Stomach smooth muscle (tissue), 2 donors: ENCODE data around the gene FBXO45.
"Not testable (repeated sequence)": the region's sequence is repeated elsewhere in the genome, so short reads cannot be mapped to it uniquely, and the experiment has no call there.

Experiments
- H3K27ac ChIP-seq: one replicate; pipeline ENCODE4 v1.7.0; 2013; ENCODE audit warnings: mild to moderate bottlenecking, low read length, inconsistent platforms
- H3K27me3 ChIP-seq, 2 donors: one replicate each; pipeline ENCODE4 v1.7.0; 2013; ENCODE audit warnings: low read length in 2 of 2; ENCODE audit not compliant: insufficient read depth in 2 of 2, control insufficient read depth in 1 of 2
- H3K36me3 ChIP-seq, 2 donors: one replicate each; pipeline ENCODE4 v1.7.0; 2013; ENCODE audit warnings: low read length in 2 of 2; ENCODE audit not compliant: control insufficient read depth in 2 of 2, insufficient read depth in 2 of 2
- H3K4me1 ChIP-seq: one replicate; pipeline ENCODE4 v1.7.0; 2013; ENCODE audit warnings: low read length; ENCODE audit not compliant: control insufficient read depth, insufficient read depth
- H3K4me3 ChIP-seq, 2 donors: one replicate each; pipeline ENCODE4 v1.7.0; 2013; ENCODE audit warnings: low read length in 2 of 2
- H3K9ac ChIP-seq, 2 donors: one replicate each; pipeline ENCODE4 v1.7.0; 2013; ENCODE audit warnings: low read length in 2 of 2, mild to moderate bottlenecking in 1 of 2
- H3K9me3 ChIP-seq, 2 donors: one replicate each; pipeline ENCODE4 v1.7.0; 2013; ENCODE audit warnings: low read length in 2 of 2; ENCODE audit not compliant: control insufficient read depth in 2 of 2
- donor health status: healthy.
- donor health status: Pancreatic carcinoma.

Gene FBXO45

GRCh38 chr3:196537319-196537984 lies 31.0 kb upstream of the FBXO45 start:
- Histone ChIP-seq H3K27ac (no peak overlapping the region), H3K36me3 (no peaks in the 10 kb centered on the region), H3K4me3 (no peak overlapping the region)

GRCh38 chr3:196541684-196542445 lies 26.6 kb upstream of the FBXO45 start:
- Histone ChIP-seq H3K9ac (no peak overlapping the region), H3K36me3 (no peaks in the 10 kb centered on the region), H3K27ac (no peak overlapping the region), H3K4me1 (no peaks in the 10 kb centered on the region), H3K4me3 (no peak overlapping the region), H3K27me3 (no peaks in the 10 kb centered on the region), H3K9me3 (no peaks in the 10 kb centered on the region)

More at GRCh38 chr3:196537319-196537984, 31.0 kb upstream of the FBXO45 start:
- Histone ChIP-seq H3K9me3 (no peaks in the 10 kb centered on the region), H3K27me3 (no peaks in the 10 kb centered on the region), H3K4me1 (no peaks in the 10 kb centered on the region), H3K9ac (no peak overlapping the region)

GRCh38 chr3:196544491-196544992 lies 23.9 kb upstream of the FBXO45 start:
- H3K4me1 ChIP-seq = no peaks in the 10 kb centered on the region
- H3K27me3 ChIP-seq = no peaks in the 10 kb centered on the region
- H3K9ac ChIP-seq = no peak overlapping the region
- no peaks in the 10 kb centered on the region for H3K9me3 ChIP-seq
- H3K27ac ChIP-seq = no peak overlapping the region
- no peaks in the 10 kb centered on the region for H3K36me3 ChIP-seq
- no peak overlapping the region for H3K4me3 ChIP-seq

GRCh38 chr3:196546537-196546936 lies 21.9 kb upstream of the FBXO45 start:
- H3K4me3 ChIP-seq = no peak overlapping the region
- H3K9me3 ChIP-seq = no peaks in the 10 kb centered on the region
- H3K36me3 ChIP-seq = no peaks in the 10 kb centered on the region
- no peak overlapping the region for H3K27ac ChIP-seq
- H3K4me1 ChIP-seq = no peaks in the 10 kb centered on the region
- H3K27me3 ChIP-seq = no peaks in the 10 kb centered on the region
- H3K9ac ChIP-seq = no peak overlapping the region

- H3K27me3 ChIP-seq = no peaks in the 10 kb centered on the region
- no peak overlapping the region for H3K27ac ChIP-seq
- no peaks in the 10 kb centered on the region for H3K9me3 ChIP-seq
- H3K4me1 ChIP-seq = no peaks in the 10 kb centered on the region
- H3K36me3 ChIP-seq = no peaks in the 10 kb centered on the region
- no peak overlapping the region for H3K4me3 ChIP-seq
- no peak overlapping the region for H3K9ac ChIP-seq
Measured at GRCh38 chr3:196547067-196547466, 21.4 kb upstream of the FBXO45 start.

GRCh38 chr3:196549312-196549711 lies 19.1 kb upstream of the FBXO45 start:
- not testable (repeated sequence) for H3K4me3 ChIP-seq, H3K4me1 ChIP-seq, H3K27me3 ChIP-seq, H3K9ac ChIP-seq, H3K27ac ChIP-seq, H3K9me3 ChIP-seq, H3K36me3 ChIP-seq

- H3K4me3 ChIP-seq, H3K9me3 ChIP-seq, H3K4me1 ChIP-seq, H3K9ac ChIP-seq, H3K36me3 ChIP-seq, H3K27me3 ChIP-seq, H3K27ac ChIP-seq: not testable (repeated sequence)
Measured at GRCh38 chr3:196550172-196550571, 18.3 kb upstream of the FBXO45 start.

GRCh38 chr3:196552253-196552652 lies 16.2 kb upstream of the FBXO45 start:
- Histone ChIP-seq H3K27me3 (no peaks in the 10 kb centered on the region), H3K4me1 (no peaks in the 10 kb centered on the region), H3K9ac (no peak overlapping the region), H3K27ac (no peak overlapping the region), H3K9me3 (no peaks in the 10 kb centered on the region), H3K4me3 (no peak overlapping the region), H3K36me3 (no peaks in the 10 kb centered on the region)

GRCh38 chr3:196553551-196553950 lies 14.9 kb upstream of the FBXO45 start:
- Histone ChIP-seq H3K9me3 (no peaks in the 10 kb centered on the region), H3K36me3 (no peaks in the 10 kb centered on the region), H3K27ac (no peak overlapping the region), H3K4me1 (no peaks in the 10 kb centered on the region), H3K27me3 (no peaks in the 10 kb centered on the region), H3K9ac (no peak overlapping the region), H3K4me3 (no peak overlapping the region)

- Histone ChIP-seq H3K36me3 (no peaks in the 10 kb centered on the region), H3K27me3 (no peaks in the 10 kb centered on the region), H3K4me1 (no peaks in the 10 kb centered on the region), H3K9ac (no peak overlapping the region), H3K9me3 (no peaks in the 10 kb centered on the region), H3K27ac (no peak overlapping the region), H3K4me3 (no peak overlapping the region)
Measured at GRCh38 chr3:196554205-196554604, 14.3 kb upstream of the FBXO45 start.

- H3K27me3 ChIP-seq = no peaks in the 10 kb centered on the region
- H3K36me3 ChIP-seq = no peaks in the 10 kb centered on the region
- no peak overlapping the region for H3K4me3 ChIP-seq
- H3K27ac ChIP-seq = no peak overlapping the region
- H3K4me1 ChIP-seq = no peaks in the 10 kb centered on the region
- no peak overlapping the region for H3K9ac ChIP-seq
- H3K9me3 ChIP-seq = no peaks in the 10 kb centered on the region
Measured at GRCh38 chr3:196555295-196555694, 13.2 kb upstream of the FBXO45 start.
